GM19372 (cell line): ENCODE data around the gene FTO.

Experiments used
- ATAC-seq: cut with Tn5 transposase; IDR thresholded peaks from one replicate; pipeline ENCODE4 v1.9.1; 2021; ENCODE audit warnings: mild to moderate bottlenecking, low read depth, moderate library complexity; ENCODE audit not compliant: unreplicated experiment

FTO gene

GRCh38 chr16:54160939-54161897, 457.3 kb downstream of the FTO start:
- ATAC-seq, result no peak

GRCh38 chr16:54163197-54163843, 459.4 kb downstream of the FTO start:
- no peak for ATAC-seq

GRCh38 chr16:54164789-54165173, 460.8 kb downstream of the FTO start:
- ATAC-seq, result no peak

- ATAC-seq, result no peak
Measured at GRCh38 chr16:54165174-54165911, 461.4 kb downstream of the FTO start.

- no peak for ATAC-seq
Measured at GRCh38 chr16:54165912-54166865, 462.2 kb downstream of the FTO start.

GRCh38 chr16:54169112-54169511, 465.2 kb downstream of the FTO start:
- ATAC-seq, result no peak

DNA sequence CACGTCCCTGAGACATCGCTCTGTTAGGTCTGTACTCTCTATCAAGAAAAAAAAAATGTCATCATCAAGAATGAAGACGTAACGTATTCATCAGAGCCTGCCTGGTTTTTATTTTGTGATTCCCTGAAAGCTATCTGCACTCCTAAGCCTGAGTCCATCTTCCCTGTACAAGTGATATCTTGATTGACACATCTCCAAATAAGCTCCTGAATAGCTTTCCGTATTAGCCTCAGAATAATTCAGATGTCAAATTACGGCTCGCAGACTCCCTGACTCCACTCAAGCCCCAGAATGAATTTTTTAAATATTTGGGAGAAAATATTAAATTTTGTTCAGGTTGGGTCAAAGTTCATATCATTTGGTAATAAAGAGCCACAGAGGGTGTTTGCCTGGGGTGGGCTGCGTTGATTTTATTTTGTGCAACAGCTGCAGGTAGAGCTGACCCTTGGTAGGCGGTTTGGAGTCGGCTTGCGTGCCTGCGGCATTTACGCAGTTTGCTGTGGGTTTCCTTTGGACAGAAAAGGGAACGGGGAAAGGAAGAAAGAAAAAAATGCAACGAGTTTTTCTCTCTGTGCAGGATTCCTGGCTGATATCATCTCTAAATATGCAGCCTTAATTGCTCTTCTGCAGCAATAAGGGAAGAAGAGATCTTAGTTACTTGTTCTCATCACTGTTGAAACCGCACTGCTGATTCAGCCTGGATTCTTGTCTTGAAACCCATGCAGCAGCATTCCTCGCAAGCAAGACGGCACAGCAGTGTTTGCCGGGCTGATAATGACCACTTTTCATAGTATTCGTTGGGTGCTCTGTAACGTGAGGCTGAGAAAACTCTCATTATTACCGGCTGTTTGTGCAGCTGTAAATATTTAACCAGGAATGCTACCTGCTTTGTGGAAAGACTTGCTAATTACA, 467.9 kb downstream of the FTO start:
- no peak for ATAC-seq

GRCh38 chr16:54173490-54173889, 469.5 kb downstream of the FTO start:
- no peak for ATAC-seq

- no peak for ATAC-seq
Measured at GRCh38 chr16:54174201-54174600, 470.2 kb downstream of the FTO start.

- ATAC-seq, result no peak
Measured at GRCh38 chr16:54174750-54175149, 470.8 kb downstream of the FTO start.

DNA sequence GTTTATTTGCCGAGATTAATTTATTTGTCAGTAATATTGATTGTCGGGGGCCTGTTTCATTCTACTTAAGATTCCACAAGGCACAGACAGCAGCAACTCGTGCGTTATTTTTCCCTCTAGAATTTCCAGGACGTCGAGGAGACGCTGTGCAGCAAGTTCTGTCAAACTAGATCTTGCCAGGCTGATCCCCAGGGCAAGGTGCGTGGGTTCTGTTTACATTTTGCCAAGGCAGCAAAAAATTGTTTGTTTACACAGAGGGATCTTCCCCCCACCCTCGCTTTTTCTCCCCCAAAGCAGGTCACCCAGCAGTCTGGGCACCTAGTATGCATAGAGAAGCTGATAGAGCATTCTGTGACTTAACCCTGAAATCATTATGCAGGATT, 471.2 kb downstream of the FTO start:
- ATAC-seq, result no peak

GRCh38 chr16:54175552-54176375, 471.8 kb downstream of the FTO start:
- no peak for ATAC-seq

DNA sequence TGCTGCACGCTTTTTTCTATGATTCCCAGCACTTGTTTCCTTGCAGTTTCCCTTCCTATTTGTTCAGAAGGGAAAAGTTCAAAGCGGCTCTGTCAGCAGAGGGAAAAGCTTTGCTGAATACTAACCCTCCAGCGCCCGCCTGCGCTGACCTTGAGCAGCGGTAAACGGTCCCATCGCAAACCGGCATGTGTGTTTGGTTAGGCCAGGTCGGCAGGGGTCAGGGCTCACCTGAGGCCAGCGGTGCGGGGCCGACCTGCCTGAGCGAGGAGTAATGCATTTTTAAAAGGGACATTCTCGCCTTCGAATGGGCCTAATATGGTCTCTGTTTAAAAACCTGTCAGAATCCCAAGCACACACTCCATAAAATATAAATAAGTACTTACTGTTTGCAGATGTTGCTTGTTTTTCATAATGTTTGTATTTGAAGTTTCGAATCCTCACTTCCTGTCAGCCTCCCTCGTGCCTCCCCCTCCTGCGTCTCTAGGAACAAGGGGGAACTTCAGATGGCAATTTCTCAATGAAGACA, 472.5 kb downstream of the FTO start:
- ATAC-seq, result no peak

DNA sequence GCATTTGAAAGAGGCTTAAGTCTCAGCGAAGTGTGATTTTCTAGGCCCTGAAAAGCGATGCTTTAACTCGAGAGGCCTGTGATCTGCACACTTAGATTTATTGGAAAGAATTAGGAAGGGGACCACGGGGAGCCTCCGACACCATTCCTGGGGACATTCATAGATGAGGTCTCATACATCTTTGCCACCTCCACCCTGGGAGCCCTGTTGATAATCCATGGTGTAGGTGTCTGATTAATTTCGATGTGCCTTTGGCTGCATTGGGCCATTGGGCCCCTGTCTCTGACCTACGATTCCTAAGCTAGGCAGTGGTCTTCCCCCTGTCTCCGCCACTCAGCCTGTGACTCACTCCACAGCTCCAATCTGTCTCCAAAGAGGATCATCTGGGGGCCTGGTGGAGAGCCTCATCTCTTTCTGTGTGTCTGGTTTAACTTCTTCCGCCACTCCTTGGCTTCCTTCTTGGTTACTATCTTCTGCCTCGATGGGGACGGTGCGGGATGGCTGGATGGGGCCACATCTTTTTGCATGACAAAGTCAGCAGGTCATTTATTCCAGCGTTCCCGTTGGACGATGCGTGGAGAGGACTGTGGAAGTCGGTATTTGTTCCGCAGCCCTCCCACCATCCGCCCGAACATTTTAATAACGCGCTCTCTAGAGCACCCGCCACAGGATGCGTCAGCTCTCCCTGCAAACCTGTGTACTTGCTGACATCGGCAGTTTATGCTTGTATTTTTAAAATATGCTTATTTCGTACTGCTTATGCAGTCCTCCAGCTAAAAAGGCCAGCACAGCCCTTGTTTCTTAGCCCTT, 473.3 kb downstream of the FTO start:
- no peak for ATAC-seq

GRCh38 chr16:54177862-54178477, 474.0 kb downstream of the FTO start:
- no peak for ATAC-seq

GRCh38 chr16:54178478-54178976, 474.6 kb downstream of the FTO start:
- ATAC-seq, result no peak
